Omental fat pad (tissue), 4 donors: ENCODE measurements around the gene ZNF431. TPM values are rescaled to one million over a fixed set of nuclear protein-coding genes. Genes with fewer than 3 reads are reported as not detected.

Experiments used
- ATAC-seq: fragments of 150-250 bp; one replicate; pipeline ENCODE4 v1.9.1; 2016; ENCODE audit warnings: mild to moderate bottlenecking, moderate library complexity; ENCODE audit not compliant: low FRiP score
- DNase-seq: peaks from one replicate; pipeline ENCODE4 v3.0.0-alpha.2; 2019; ENCODE audit warnings: low spot score
- total RNA-seq, 4 donors: library from RNA; depleted of rRNA; stranded (reverse); fragments of >200 nt; gene quantifications; one replicate each; pipeline ENCODE4 v1.1.0, GENCODE V29; 2016
- TF ChIP-seq, protein P1 (sequence below), 3 donors: fragments of 450-650 bp; IDR thresholded peaks; one replicate each; pipeline ENCODE4 v1.5.1; 2016 to 2017; ENCODE audit warnings: antibody characterized with exemption in 3 of 3, mild to moderate bottlenecking in 3 of 3, moderate library complexity in 2 of 3

The ZNF431 gene
- total RNA-seq, 4 donors from 2014 or later, result 6.3 to 12.5 (median 10.3) TPM

DNA sequence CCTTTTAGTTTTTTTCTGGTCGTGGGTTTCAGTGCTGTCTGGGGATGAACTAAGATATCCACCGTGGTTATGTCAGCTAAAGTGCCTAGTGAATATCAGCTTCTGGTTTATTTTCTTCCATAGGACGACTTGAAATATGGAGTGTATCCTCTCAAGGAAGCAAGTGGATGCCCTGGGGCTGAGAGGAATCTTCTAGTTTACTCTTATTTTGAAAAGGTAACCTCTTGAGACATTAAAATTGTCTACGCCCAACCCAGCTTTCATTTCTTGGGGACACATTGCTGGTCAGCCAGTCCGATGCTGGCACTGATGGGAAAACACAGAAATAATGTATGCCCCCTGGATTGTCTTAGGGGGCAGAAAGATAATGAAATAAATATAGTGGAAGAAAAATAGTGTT, 1.6 kb downstream of the ZNF431 start:
- DNase-seq (no peak), ATAC-seq (no peak)
- TF ChIP-seq, protein P1, sequence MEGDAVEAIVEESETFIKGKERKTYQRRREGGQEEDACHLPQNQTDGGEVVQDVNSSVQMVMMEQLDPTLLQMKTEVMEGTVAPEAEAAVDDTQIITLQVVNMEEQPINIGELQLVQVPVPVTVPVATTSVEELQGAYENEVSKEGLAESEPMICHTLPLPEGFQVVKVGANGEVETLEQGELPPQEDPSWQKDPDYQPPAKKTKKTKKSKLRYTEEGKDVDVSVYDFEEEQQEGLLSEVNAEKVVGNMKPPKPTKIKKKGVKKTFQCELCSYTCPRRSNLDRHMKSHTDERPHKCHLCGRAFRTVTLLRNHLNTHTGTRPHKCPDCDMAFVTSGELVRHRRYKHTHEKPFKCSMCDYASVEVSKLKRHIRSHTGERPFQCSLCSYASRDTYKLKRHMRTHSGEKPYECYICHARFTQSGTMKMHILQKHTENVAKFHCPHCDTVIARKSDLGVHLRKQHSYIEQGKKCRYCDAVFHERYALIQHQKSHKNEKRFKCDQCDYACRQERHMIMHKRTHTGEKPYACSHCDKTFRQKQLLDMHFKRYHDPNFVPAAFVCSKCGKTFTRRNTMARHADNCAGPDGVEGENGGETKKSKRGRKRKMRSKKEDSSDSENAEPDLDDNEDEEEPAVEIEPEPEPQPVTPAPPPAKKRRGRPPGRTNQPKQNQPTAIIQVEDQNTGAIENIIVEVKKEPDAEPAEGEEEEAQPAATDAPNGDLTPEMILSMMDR (IDR thresholded peaks at IDR 0.05), result no peak

DNA sequence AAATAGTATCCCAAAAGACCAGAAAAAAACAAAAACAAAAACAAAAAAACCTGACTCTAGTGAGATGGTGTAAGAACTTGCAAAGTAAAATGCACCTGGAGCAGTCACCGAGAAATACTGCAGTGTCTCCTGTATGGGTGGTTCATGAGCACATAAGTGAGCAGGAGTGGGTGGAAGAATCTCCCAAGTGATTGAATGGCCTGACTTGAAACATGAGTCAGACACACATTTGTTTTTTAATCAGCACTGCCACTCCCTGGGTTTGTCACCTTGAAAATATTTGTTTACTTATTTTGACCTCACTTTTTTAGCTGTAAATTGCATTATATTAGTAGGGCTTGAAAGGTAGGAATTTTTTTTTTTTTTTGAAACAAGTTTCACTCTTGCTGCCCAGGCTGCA, 2.0 kb downstream of the ZNF431 start:
- no peak for DNase-seq
- no peak for ATAC-seq
- TF ChIP-seq, protein P1 (IDR thresholded peaks at IDR 0.05), result no peak

DNA sequence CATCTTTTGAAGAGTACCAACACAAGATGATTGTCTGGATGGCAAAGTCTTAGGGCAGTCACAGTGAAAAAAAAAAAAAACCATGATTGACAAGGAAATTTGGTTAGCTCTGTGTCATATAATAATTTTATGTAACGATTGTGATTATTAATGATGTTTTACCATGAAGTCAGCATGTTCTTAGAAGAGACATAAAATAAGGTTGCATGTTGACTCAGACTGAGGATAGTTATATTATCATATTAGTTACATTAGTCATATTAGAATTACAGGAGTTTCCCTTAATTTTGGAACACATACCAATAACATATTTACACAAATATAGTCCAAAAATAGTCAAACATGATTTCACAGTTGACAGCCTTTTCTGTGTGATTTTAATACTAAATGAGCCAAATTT, 5.7 kb downstream of the ZNF431 start:
- DNase-seq, result no peak
- TF ChIP-seq, protein P1 (IDR thresholded peaks at IDR 0.05), result no peak
- no peak for ATAC-seq

DNA sequence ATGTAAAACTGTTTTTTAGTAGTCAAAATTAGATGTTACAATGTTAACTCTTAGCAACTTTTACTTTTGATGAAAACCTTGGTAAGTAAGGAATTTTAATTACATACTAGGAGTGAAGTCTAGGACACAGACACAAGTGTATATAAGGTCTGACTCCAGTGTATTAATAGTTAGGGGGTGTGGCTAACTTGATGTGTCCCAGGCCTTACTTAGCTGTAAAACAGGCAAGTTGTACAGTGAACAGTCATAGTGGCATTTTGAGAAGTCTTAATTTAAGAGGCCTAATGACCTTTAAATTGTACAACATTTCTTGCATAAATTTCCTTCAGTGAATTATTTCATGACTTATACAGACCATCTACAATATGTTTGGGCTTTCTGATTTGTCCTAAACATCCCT, 6.8 kb downstream of the ZNF431 start:
- TF ChIP-seq, protein P1 (IDR thresholded peaks at IDR 0.05), result no peak
- DNase-seq, result no peak

DNA sequence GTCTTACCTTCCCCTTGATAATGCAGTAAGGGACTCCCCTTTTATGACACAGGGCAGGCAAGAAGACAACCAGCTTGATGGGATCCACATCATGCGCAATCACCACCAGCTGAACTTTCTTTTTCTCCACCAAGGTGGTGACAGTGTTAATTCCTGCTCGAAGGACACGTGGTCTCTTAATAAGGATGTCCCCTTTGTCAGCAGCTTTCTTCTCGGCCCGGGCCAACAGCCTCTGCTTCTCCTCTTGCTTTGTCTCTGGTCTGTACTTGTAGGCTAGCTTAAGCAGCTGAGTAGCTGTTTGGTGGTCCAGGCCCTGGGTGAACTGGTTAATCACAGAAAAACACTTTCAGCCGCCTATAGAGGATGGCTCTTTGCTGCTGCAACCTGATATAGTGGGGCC, 8.0 kb downstream of the ZNF431 start:
- DNase-seq (no peak), ATAC-seq (no peak)
- TF ChIP-seq, protein P1 (IDR thresholded peaks at IDR 0.05), result no peak

More for the DNA sequence above, 6.8 kb downstream of the ZNF431 start:
- ATAC-seq, result no peak

DNA sequence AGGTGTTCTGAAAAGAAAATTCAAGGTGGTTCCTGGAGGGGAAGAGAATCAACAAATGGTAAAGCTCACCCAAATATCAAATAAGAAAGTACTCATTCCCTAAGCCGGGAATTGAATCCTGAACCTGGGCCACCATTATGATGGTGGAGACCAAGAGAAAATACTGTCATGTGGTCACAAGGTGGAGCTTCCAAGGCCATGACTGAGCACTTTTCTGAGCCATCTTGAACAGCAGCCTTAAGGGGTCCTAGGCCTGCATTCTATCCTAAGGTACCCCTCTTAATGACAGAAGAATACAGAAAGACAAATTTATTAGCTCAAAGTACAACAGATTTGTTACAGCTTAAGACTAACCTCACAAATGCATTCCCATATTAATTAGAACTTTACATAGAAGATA, 9.6 kb downstream of the ZNF431 start:
- ATAC-seq (no peak), DNase-seq (no peak)
- TF ChIP-seq, protein P1 (IDR thresholded peaks at IDR 0.05), result no peak

DNA sequence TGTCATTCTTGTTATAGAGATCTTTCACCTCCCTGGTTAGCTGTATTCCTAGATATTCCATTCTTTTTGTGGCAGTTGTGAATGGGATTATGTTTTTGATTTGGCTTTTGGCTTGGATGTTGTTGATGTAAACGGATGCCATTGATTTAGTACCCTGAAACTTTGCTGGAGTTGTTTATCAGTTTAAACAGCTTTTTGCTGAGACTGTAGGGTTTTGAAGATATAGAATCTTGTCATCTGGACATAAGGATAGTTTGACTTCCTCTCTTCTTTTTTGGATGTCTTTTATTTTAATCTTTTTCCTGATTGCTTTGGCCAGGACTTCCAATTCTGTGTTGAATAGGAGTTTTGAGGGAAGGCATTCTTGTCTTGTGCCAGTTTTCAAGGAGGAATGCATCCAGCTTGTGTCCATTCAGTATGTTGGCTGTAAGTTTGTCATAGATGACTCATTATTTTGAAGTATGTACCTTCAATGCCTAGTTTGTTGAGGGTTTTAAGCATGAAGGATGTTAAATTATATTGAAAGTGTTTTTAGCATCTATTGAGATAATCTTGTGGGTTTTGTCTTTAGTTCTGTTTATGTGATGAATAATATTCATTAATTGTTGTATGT, 16.8 kb downstream of the ZNF431 start:
- no peak for DNase-seq
- no peak for ATAC-seq
- TF ChIP-seq, protein P1 (IDR thresholded peaks at IDR 0.05), result no peak
